Muscle of arm (tissue), 12 donors: ENCODE results near the gene MED4. TPM values are rescaled to one million over a fixed set of nuclear protein-coding genes. Genes with fewer than 3 reads are reported as not detected.

Experiments
- DNase-seq: peaks from one replicate; pipeline ENCODE4 v3.0.0-alpha.2; 2013
- polyA plus RNA-seq, 12 donors: library from polyadenylated mRNA; unstranded; fragments of 120-200 nt; gene quantifications; one replicate each; pipeline ENCODE4 v1.2.1, GENCODE V29; 2013; ENCODE audit not compliant: insufficient read length in 12 of 12

MED4 gene
- polyA plus RNA-seq, 12 donors, result 49.8 to 74.4 (median 62.6) TPM; not detected in 1

DNA sequence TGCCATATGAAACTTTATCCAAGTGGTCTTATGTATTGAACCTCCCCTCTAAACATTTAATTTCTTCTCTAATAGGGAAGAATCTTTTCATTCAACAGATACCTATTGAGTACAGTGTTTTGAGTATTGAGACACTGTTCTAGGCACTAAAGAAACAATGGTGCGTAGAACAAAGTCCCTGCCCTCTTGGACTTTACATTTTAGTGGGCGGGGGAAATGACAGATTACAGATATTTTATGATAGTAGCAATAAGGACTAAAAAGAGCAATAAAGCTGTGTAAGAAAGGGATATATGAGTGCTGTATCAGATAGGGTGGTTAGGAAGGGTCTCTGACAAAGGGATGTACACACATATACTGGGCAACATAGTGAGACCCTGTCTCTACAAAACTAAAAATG lies 52.0 kb downstream of the MED4 start:
- DNase-seq, result no peak

GRCh38 chr13:48040896-48041295 lies 54.0 kb downstream of the MED4 start:
- no peak for DNase-seq

- DNase-seq, result no peak
These were observed 54.9 kb downstream of the MED4 start for GRCh38 chr13:48040049-48040448.

GRCh38 chr13:48038761-48039160 lies 56.1 kb downstream of the MED4 start:
- no peak for DNase-seq

- peak; percentile 98 for DNase-seq
These were observed 57.3 kb downstream of the MED4 start, which contains the start of gene NUDT15 for GRCh38 chr13:48037346-48038173. Gene NUDT15, plus strand, starts transcription at chr13:48037726. Its CDS starts 21 bp downstream, at chr13:48037747.

- DNase-seq, result no peak
These were observed 65.0 kb downstream of the MED4 start for GRCh38 chr13:48029859-48030258.

- no peak for DNase-seq
These were observed 66.8 kb downstream of the MED4 start for GRCh38 chr13:48028066-48028465.

Other genes with a start within 250 kb of the MED4 start
- 10 to 100 TPM in 11 of 12 donors, not detected in 1; 35.8 to 83.9 (median 73.4) TPM for gene SUCLA2, start 93.8 kb downstream of the MED4 start, polyA plus RNA-seq
- 10 to 100 TPM in 11 of 12 donors, not detected in 1; 11.3 to 17.5 (median 14.0) TPM for gene NUDT15, start 57.4 kb downstream of the MED4 start, polyA plus RNA-seq
- gene ITM2B, start 138.1 kb upstream of the MED4 start, polyA plus RNA-seq, result 1,000 to 10,000 TPM in 1 of 12 donors, 100 to 1,000 TPM in 11; 340 to 1,502 (median 451) TPM
- gene RB1, start 208.6 kb upstream of the MED4 start, polyA plus RNA-seq, result 10 to 100 TPM in 11 of 12 donors, not detected in 1; 37.2 to 83.6 (median 68.5) TPM